ENCODE data around the gene CPA1.

CPA1 gene

DNA sequence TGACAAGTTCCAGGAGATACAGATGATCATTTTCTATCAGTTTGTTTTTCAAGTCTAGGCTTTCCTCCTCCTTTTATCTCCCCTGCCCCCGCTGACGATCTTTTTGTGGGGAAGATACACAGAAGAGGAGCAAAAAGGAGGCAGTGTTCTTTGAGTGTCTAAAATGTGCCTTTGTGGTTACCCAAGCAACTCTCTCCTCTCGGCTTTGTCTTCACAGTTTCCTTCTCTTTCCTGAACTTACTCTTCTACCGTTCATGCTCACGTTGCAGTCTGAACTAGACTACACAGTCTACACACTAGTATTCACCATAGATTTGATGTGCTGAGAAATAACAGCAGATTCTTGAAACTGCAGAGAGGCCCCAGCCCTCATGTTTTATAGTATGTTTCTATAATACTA lies 36.9 kb downstream of the CPA1 start:
- H3K36me3 Mint-ChIP-seq, result peaks cover 6% of the 10 kb centered on the region
- ATAC-seq, result no peak
- H3K4me3 Mint-ChIP-seq, result no peak overlapping the region
- H3K9me3 Mint-ChIP-seq, result no peaks in the 10 kb centered on the region
- no peak overlapping the region for H3K27ac Mint-ChIP-seq
- H3K4me1 Mint-ChIP-seq, result peaks cover 6% of the 10 kb centered on the region
- H3K27me3 Mint-ChIP-seq, result no peaks in the 10 kb centered on the region

GRCh38 chr7:130418306-130418705 lies 38.0 kb downstream of the CPA1 start:
- H3K27ac Mint-ChIP-seq, result no peak overlapping the region
- peaks cover 6% of the 10 kb centered on the region for H3K4me1 Mint-ChIP-seq
- no peaks in the 10 kb centered on the region for H3K9me3 Mint-ChIP-seq
- no peak for ATAC-seq
- H3K27me3 Mint-ChIP-seq, result no peaks in the 10 kb centered on the region
- peaks cover 6% of the 10 kb centered on the region for H3K36me3 Mint-ChIP-seq
- H3K4me3 Mint-ChIP-seq, result no peak overlapping the region

GRCh38 chr7:130419658-130420057 lies 39.4 kb downstream of the CPA1 start:
- no peaks in the 10 kb centered on the region for H3K27me3 Mint-ChIP-seq
- no peak overlapping the region for H3K4me3 Mint-ChIP-seq
- H3K4me1 Mint-ChIP-seq, result peaks cover 6% of the 10 kb centered on the region
- no peaks in the 10 kb centered on the region for H3K9me3 Mint-ChIP-seq
- peaks cover 6% of the 10 kb centered on the region for H3K36me3 Mint-ChIP-seq
- ATAC-seq, result no peak
- H3K27ac Mint-ChIP-seq, result no peak overlapping the region

DNA sequence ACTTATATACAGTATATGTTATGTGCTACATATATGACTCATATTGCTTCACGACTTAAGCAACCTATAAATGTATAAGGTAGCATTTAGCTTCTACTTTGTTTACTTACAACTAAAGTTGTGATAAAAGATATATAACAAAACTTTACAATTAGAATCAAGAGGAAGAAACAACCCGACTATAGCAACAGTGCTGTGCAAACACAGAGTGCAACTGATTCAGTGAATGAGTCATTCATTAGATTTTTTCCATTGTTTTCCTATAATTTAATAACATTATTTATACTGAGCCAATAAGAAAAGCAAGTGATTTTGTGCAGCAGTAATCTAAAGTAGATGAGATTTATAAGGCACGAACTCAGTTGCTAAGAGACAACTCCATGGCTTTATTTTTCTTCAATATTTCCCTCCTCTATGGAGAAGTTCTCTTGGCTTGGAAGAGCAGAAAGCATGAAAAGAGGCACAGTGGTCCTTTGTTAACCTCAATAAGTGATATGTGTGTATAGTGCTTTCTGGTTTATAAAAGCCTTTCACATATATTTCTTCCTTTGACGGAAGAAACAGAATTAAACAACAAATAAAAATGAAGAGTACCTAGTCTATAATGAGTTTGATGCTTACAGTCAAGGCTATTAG lies 40.8 kb downstream of the CPA1 start:
- H3K4me1 Mint-ChIP-seq, result no peaks in the 10 kb centered on the region
- H3K36me3 Mint-ChIP-seq, result peaks cover 6% of the 10 kb centered on the region
- H3K27me3 Mint-ChIP-seq, result no peaks in the 10 kb centered on the region
- no peak overlapping the region for H3K27ac Mint-ChIP-seq
- H3K4me3 Mint-ChIP-seq, result no peak overlapping the region
- no peak for ATAC-seq
- H3K9me3 Mint-ChIP-seq, result no peaks in the 10 kb centered on the region

DNA sequence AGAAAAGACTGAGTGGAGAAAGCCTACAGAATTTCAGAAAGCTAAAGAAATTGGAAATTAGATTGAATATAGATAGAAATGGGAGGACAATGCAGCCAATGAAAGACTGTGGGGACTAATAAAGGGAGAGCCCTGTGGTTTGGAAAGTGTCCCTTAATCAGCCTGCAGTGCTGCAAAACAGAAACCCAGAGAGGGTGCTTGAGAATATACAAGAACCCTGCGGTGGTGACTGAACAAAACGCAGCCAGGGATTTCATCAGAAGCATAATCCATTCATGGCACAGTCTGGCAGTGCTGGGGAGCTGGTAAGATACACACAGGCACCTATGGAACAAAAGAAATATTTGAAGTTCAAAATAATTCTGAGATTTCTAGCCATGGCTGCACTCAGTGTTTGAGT lies 41.4 kb downstream of the CPA1 start:
- Mint-ChIP-seq H3K4me1 (no peaks in the 10 kb centered on the region), H3K36me3 (peaks cover 11% of the 10 kb centered on the region), H3K9me3 (no peaks in the 10 kb centered on the region), H3K27ac (no peak overlapping the region), H3K27me3 (no peaks in the 10 kb centered on the region), H3K4me3 (no peak overlapping the region)
- no peak for ATAC-seq

DNA sequence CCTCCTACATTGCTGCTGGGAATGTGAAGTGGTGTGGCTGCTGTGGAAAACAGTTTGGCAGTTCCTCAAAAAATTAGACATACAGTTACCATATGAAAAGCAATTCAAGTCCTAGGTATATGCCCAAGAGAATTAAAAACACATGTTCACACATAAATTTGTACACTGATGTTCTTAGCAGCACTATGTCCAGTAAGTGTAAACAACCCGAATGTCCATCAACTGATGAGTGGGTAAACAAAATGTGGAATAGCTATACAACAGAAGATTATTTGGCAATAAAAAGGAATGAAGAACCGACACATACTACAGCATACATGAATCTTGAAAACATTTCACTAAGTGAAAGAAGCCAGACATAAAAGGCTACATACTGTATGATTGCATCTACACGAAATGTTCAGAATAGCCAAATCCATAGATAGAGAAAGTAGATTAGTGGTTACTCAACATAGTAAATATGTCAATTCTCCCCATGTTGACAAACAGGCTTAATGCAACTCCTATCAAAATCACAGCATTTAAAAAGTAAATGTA lies 43.3 kb downstream of the CPA1 start:
- no peaks in the 10 kb centered on the region for H3K27me3 Mint-ChIP-seq
- no peak for ATAC-seq
- H3K9me3 Mint-ChIP-seq, result no peaks in the 10 kb centered on the region
- H3K4me3 Mint-ChIP-seq, result no peak overlapping the region
- no peak overlapping the region for H3K27ac Mint-ChIP-seq
- H3K36me3 Mint-ChIP-seq, result peaks cover 18% of the 10 kb centered on the region
- no peaks in the 10 kb centered on the region for H3K4me1 Mint-ChIP-seq

- Mint-ChIP-seq H3K27me3 (no peaks in the 10 kb centered on the region), H3K36me3 (peaks cover 22% of the 10 kb centered on the region), H3K9me3 (no peaks in the 10 kb centered on the region), H3K4me3 (no peak overlapping the region), H3K27ac (no peak overlapping the region), H3K4me1 (no peaks in the 10 kb centered on the region)
- ATAC-seq, result no peak
Observed at GRCh38 chr7:130425796-130426195, 45.5 kb downstream of the CPA1 start.

DNA sequence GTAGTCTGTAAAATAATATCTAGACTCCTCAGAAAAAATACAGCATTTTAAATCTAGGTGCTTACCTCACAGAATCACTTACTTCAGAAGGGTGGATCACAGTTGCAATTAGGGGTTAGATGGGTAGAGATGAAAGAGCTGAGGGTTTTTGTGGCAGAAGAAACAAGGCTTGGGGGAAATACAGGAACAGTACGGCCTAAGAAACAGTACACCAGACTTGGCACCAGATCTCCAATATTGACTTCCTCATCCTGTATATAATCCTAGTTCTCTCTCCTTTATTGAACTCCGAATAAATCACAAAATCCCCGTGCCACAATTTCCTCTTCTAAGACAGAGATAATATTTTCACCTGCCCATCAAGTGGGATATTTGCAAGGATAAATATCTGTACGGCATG lies 46.3 kb downstream of the CPA1 start:
- H3K36me3 Mint-ChIP-seq, result peaks cover 17% of the 10 kb centered on the region
- no peak for ATAC-seq
- no peak overlapping the region for H3K4me3 Mint-ChIP-seq
- no peaks in the 10 kb centered on the region for H3K9me3 Mint-ChIP-seq
- H3K27me3 Mint-ChIP-seq, result no peaks in the 10 kb centered on the region
- no peak overlapping the region for H3K27ac Mint-ChIP-seq
- no peaks in the 10 kb centered on the region for H3K4me1 Mint-ChIP-seq

DNA sequence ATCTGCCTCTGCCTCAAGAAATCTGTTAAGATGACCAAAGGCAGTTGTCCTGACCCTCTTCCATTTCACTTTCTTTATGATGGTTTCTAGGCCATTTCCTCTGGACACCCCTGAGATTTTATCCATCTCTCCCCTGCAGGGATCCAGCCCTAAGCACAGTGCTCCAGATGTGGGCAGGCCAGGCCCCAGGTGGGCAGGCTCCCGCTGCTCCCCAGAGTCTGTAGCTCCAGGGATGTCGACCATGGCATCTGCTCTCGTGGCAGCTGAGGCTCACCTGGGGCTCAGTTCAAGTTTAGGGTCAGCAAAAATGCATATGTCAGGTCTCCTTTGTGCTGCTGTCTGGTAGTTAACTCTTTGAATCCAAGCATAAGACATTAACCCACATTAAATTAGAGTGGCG lies 48.7 kb downstream of the CPA1 start:
- Mint-ChIP-seq H3K27ac (no peak overlapping the region), H3K9me3 (no peaks in the 10 kb centered on the region), H3K36me3 (peaks cover 16% of the 10 kb centered on the region), H3K4me1 (no peaks in the 10 kb centered on the region), H3K4me3 (no peak overlapping the region), H3K27me3 (no peaks in the 10 kb centered on the region)
- ATAC-seq, result no peak

DNA sequence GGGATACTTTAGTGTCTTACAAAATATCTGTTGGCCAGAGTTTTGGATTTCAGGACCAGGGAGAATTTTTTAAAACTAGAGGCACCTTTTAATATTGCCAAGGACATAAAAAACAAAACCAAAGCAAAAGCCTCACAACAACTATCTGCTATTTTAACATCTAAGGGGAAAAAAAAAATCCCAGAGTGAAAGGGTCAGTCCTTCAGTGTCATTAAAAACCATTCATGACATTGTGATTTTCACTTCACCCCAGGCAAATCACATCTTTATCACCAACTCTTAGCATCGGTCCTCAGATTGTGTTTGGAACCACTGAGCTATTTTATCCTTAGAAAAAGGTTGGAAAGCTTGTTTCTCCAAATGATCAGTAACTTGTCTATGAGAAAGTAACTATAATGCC lies 49.8 kb downstream of the CPA1 start:
- Mint-ChIP-seq H3K27me3 (no peaks in the 10 kb centered on the region), H3K9me3 (no peaks in the 10 kb centered on the region), H3K4me3 (no peak overlapping the region), H3K4me1 (no peaks in the 10 kb centered on the region), H3K27ac (no peak overlapping the region), H3K36me3 (peaks cover 16% of the 10 kb centered on the region)
- ATAC-seq, result no peak

- Mint-ChIP-seq H3K36me3 (peaks cover 16% of the 10 kb centered on the region), H3K9me3 (no peaks in the 10 kb centered on the region), H3K27ac (no peak overlapping the region), H3K4me1 (no peaks in the 10 kb centered on the region), H3K4me3 (no peak overlapping the region), H3K27me3 (no peaks in the 10 kb centered on the region)
- ATAC-seq, result no peak
Observed at GRCh38 chr7:130430841-130431666, 50.8 kb downstream of the CPA1 start.

DNA sequence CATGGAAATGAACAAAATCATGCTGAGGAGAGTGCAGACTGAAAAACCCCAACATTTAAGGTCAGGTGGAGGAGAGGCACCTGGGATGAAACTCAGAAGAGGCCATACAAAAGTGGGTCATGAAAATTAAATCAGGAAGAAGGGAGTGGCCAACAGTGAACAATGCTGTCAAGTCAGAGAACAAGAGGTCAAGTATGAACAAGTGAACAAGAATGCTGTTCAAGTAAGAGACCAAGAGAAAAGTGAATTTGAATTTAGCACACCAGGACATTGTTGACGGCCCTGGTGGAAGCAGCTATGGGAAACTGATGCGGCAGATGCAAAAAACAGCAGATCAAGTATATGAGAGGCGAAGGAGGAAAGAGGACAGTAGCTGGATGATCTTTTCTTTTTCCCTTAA lies 52.6 kb downstream of the CPA1 start:
- ATAC-seq, result no peak
- H3K36me3 Mint-ChIP-seq, result peaks cover 5% of the 10 kb centered on the region
- H3K4me3 Mint-ChIP-seq, result no peak overlapping the region
- no peaks in the 10 kb centered on the region for H3K27me3 Mint-ChIP-seq
- no peaks in the 10 kb centered on the region for H3K9me3 Mint-ChIP-seq
- no peaks in the 10 kb centered on the region for H3K4me1 Mint-ChIP-seq
- no peak overlapping the region for H3K27ac Mint-ChIP-seq

GRCh38 chr7:130433301-130433700 lies 53.0 kb downstream of the CPA1 start:
- Mint-ChIP-seq H3K4me3 (no peak overlapping the region), H3K9me3 (no peaks in the 10 kb centered on the region), H3K27me3 (no peaks in the 10 kb centered on the region), H3K36me3 (peaks cover 5% of the 10 kb centered on the region), H3K4me1 (no peaks in the 10 kb centered on the region), H3K27ac (no peak overlapping the region)
- no peak for ATAC-seq

- no peaks in the 10 kb centered on the region for H3K27me3 Mint-ChIP-seq
Observed at GRCh38 chr7:130435311-130435854, 55.1 kb downstream of the CPA1 start.

DNA sequence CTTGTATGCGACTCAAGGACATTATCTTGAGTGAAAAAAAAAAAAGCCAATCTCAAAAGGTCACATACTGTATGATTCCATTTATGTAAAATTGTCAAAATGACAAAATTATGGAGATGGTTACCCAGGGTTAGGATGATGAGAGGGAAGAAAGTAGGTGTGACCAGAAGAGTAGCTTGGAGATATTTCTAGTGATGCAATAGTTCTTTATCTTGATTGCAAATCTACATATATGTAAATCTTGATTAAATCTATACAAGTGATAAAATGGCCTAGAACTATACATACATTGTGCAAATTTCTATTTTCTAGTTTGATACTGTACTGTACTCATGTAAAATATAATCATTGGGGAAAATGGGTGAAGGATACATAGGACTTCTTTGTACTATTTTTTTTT lies 56.0 kb downstream of the CPA1 start:
- Mint-ChIP-seq H3K4me1 (peaks cover 10% of the 10 kb centered on the region), H3K27me3 (no peaks in the 10 kb centered on the region), H3K4me3 (no peak overlapping the region), H3K27ac (no peak overlapping the region), H3K9me3 (no peaks in the 10 kb centered on the region), H3K36me3 (no peaks in the 10 kb centered on the region)
- no peak for ATAC-seq

More at GRCh38 chr7:130435311-130435854, 55.1 kb downstream of the CPA1 start:
- Mint-ChIP-seq H3K27ac (no peak overlapping the region), H3K4me1 (peaks cover 3% of the 10 kb centered on the region), H3K4me3 (no peak overlapping the region), H3K9me3 (no peaks in the 10 kb centered on the region), H3K36me3 (no peaks in the 10 kb centered on the region)
- ATAC-seq, result no peak
